Activated T-helper 1 cell treated with Interleukin-2 at 50 U/mL for 16 hours (primary cell): ENCODE results near the gene SPRR2F.

Experiments
- DNase-seq: peaks from one replicate; pipeline ENCODE4 v3.0.0-alpha.2; 2020; ENCODE audit warnings: low read depth

Gene SPRR2F

DNA sequence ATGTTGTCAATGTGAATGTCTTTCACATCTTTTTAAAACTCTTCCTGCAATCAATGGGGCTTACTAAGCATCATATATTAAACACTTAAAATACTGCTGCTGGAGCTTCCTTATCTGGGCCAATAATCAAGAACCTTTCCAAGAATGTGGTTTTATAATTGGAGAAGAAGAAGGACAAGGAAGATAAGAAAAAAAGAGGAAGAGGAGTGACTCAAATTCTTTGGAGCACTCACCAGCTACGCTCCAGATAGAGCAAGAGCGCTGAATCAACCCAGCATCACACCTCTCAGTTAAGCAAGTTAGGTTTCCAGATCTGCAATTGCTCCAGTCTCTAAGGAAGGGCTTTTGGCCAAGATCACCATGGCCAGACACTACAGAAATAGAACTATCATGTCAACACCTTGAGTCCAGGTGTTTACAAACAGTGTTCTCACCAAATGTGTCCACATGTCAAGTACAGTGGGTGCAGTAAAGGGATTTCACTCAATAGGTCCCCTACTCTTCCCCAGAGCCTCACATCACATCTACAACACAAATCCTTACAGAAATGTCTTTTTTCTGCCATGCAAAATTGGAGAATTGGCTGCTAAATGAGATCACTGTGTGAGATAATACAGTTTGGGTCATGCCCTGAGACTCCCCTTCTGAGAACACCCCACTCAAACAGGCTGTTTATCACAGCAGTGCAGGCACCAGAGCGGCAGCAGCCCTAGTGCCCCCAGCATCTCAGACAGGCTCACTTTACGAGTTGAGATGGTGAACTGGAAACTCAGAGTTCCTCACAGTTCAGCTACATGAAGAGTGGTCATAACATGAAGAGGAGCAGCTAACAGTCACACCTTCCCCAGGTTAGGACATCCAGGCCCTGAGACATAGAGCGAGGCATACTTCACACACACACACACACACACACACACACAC is 40.2 kb downstream of the SPRR2F start:
- DNase-seq = no peak

DNA sequence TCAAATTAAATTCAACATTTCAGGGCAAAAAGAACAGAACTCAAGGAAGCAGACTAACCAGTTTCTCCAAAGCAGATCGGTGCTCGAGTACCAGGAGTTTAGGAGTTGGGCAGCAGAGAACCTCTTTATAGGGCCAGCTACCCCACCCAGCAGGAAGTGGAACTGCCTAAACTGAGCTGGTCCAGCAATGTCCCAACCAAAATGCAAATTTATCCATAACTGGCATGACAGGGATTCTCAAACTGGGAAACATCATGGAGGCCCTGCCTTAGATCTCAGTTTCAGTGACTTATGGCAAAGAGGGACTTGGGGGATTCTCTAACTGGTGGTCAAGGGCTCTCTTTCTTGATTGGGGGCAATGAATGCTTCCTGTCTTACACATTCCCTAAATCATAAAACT is 41.8 kb downstream of the SPRR2F start, which contains the start of gene SPRR2B:
SPRR2B (minus strand) TSS at position 101 of the 400 bp plus-strand sequence. CDS start 772 bp downstream, outside the sequence.
- no peak for DNase-seq

DNA sequence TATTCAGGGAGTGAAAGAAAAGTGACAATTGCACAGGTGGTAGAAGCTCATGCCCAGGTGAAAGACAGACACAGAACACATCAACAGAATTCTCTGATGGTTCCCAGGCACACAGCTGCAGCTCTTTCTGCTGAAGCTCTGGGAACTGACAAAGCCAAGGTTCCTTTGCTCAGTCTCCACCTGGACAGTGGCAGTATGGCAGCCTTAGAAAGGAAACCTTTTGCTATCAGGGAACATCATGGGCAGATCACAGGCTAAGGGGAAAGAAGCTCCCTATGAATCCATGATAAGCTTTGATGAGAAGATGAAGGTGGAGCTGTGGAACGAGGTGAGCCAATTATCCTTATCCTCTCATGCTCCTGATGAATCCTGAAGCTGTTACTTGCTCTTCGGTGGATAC is 43.1 kb downstream of the SPRR2F start:
- DNase-seq = no peak
